Activated effector memory CD4-positive, alpha-beta T cell treated with Interleukin-2 at 50 U/mL for 16 hours (primary cell): ENCODE measurements around the gene CPA2.

Experiments used
- DNase-seq: peaks from one replicate; pipeline ENCODE4 v3.0.0-alpha.2; 2020

Gene CPA2

DNA sequence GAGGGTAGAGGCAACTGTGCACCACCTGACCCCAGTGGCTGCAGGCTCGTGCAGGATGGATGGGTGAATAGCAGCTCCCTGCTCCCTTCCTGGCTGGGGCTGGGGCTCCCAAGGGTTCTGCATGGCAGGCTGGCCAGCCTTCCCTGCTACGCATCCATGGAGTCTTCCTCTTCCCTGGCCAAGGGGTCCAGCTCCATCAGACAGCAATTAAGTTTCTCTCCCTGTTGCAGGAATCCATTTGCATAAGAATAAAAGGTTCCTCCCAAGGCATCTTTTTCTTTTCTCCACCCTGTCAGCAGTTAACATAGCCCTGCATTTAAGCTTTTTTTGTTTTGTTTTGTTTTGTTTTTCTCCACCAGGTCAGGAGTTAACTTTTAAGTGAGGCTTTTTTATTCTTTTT lies 10.0 kb upstream of the CPA2 start:
- no peak for DNase-seq

DNA sequence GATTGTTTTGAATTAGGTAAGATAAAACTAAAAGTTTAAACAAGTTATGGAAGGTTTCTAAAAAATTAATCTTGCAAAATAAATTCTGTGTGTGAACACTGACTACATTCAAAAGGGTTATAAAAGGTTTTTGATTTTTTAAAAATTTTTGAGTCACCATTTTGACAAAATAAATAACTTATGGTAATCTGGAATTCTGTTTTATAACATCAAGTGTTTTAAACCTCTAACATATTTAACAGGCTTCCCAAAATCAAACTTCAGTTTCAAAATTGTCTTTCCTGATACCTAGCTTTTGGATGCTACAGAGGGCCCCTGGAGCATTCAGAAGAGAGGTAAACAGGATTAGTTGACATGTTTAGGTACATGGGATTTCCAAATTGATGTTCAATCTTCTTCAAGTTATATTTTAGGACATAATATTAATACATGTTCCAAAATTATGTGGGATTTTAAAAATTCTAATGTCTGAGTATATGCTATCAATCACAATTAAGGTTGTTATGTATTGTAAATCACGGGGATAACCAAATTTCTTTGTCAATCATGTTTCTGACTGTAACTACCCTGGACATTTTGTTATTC lies 8.1 kb upstream of the CPA2 start:
- no peak for DNase-seq

DNA sequence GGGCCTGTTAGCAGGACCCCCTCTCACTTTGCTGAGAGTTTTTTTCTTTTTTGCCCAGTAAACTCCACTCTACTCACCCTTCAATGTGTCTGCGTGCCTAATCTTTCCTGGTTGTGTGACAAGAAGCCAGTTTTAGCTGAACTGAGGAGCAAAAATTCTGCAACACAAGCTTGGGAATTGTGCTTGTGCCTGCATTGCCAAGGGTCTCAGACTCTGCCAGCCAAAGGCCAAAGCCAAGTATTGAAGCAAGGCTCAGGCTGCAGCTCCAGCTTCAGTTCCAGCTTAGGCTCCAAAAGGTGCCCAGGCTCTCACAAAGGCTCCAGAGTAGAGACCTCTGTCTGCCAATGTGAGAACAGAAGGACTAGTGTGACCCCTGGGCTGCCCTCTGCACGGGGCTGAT lies 4.2 kb upstream of the CPA2 start:
- no peak for DNase-seq

DNA sequence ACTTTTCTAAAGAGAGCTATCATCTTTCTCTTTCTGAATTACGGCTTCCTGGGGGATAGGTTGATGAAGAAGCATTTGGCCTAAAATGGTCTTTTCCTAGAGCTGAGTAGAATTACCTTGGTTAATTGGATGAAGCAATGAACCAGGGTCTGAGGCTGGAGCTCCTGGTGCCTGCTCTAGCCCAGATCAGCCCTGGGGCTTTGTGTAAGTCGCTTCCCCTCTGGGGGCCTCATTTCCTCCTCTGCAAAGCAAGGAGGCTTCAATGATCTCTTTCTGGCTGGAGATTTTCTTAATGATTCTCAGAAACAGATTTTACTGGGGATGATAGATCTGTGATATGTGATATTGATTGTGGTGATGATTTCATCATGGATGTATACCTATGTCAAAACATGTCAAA lies 3.5 kb upstream of the CPA2 start:
- no peak for DNase-seq

DNA sequence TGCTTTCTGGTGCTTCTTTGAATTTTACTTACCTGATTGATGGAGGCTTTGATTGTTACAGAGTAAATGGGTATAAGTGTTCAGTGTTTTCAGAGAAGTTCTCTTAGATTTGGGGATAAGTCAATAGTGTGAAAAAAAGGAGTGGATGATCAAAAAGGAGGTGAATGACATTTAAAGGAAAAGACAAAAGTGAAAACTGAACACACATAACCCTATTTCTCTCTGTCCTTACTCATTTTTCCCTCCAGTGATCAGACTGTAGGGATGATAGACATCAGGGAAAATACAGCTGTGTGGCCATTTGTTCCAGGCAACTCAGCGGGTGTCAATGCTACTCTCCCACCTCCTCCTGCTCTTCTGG lies 278 bp downstream of the CPA2 start:
- no peak for DNase-seq

DNA sequence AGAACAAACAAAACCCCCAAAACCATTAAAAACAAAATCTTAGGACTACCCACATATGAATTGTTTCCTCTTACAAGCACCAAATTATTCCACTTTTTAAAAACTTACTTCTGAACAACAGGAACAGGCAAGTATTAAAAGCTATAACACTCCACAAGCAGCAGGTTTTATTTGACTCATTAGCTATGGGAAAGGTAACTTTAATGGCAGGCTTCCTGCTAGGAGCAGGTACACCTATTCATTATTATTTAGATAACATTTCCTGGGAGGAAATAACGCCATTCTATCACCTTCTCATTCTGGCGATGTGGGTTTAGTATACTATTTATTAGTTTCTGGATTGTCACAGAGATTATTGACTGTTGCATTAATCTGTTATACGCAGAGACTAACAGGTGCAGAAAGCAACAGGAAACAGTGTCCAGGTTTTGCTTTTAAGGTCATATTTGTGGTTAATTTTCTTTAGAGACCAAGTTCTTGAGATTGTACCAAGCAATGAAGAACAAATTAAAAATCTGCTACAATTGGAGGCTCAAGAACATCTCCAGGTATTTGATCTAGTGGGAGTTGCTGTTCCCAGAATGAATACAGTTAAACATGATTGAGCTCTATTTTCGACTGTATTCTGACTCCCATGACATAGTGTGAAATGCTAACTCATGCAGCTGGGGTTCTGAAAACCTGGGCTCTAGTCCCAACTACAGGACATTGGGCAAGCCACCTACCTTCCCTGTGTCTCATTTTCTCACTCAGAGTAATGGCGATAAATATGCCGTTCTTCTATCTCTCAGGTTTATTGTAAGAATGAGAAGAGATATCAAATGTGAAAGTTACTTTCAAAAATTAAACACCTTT lies 2.0 kb downstream of the CPA2 start:
- DNase-seq, result no peak

DNA sequence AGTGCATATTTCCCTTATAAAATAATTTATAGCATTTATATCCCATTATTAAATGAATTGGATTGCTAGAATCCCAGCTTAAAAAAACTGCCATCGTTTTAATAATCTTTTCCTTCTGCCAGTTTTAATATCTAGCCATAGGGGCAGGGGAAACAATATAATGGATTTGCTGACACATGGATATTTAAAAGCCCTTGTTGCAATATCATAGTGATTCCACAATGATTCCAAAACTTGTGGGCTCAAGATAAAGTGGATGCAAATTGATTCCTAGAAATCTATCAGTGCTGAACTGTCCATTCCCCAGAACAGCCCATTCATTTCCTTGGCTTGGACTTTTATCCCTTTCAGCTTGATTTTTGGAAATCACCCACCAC lies 2.6 kb downstream of the CPA2 start:
- no peak for DNase-seq

DNA sequence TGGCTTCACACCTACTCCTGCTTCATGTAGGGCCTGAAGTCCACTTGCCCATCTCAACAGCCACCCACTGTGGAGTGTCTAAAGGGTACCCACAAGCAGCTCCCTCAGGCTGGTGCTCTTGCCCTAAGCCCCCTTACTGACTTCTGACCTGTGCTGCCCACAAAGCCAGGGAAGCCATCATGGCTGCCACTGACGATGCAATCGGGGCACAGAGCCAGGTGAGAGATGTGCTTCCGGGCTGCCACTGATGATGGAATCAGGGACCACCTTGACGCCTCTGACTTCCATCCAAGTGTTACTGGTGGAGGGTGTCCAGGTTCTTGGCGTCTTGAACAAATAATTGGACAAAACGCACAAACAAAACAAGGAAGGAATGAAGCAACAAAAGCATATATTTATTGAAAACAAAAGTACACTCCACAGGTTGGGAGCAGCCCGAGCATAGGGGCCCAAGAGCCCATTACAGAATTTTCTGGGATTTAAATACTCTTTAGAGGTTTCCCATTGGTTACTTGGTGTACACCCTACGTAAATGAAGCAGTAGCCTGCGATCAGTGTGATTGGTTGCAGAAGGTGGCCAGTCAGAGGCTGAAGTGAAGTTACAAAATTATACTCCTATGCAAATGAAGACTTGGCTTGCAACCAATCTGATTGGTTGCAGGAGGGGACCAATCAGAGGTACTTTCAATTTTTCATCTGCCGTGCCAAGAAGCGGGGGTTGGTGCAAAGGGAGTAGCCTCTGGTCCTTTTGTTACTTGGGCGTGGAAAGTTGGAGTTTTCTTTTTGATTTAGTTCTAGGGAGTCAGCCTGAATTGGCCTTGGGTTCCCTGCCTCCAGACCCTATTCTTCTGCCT lies 4.5 kb downstream of the CPA2 start:
- DNase-seq, result no peak

DNA sequence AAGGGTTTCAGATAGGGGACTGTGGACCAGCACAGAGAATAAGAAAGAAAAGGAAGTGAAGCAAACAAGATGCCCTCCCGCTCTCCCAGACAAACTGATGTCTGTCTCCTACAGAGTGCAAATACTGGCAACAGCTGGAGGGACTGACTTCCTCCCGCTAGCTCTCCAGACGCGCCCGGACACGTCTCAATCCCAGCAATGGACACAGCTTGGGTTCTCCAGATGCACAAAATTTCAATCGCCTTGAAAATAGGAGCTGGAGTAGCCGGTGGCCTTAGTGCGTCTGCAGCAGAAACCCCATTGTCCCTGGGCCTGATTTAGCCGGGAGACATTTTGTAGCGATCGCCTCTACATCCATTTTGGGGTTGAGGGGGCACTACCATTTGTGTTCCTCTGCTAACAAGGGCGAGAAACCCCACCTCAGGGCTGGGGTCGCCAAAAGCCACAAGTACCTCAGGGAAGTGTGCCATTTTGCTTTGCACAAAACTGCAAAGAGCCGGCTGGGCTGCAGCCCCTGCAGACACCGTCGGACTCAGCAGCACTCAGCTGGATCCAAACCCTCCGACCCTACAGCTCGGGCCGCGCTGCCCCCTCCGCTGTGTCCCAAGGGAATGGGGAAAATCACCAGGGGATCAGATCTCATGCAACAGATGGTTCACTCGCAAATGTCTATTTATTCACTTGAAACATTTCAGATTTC lies 5.9 kb downstream of the CPA2 start:
- no peak for DNase-seq

DNA sequence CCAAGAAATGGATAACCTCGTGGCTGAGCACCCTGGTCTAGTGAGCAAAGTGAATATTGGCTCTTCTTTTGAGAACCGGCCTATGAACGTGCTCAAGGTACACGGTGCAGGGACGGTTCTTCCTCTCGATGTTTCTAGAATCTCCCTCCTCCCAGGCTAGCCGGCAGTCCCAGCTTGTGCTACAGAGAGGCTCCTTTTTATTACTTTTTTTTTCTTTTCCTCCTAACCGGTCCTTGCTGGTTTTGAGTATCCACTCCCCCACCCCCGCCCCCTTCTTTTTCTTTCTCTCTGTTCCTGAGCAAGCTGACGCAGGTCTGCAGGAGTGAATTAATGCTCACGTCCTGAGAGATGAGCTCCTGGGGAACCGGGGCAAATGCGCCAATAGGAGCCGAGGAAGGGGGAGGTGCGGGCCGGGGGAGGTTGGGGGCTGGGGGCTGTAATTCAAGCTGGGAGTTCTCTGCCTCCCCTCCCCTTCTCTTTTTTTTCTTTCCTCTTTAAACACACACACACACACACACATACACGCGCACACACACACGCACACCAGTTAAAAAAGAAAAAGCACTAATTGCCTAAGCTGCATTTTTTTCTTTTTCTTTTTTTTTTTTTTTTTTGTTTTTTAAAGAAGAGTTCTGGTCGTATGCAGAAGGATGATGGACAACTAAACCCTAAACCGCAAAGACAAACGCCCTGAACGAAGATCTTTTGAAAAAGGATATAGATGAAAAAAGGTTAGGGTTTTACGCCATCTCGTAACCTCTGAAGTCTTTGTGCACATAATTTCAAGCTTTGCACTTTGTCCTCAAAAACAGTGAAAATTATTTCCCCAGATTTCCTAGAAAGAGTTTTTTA lies 6.6 kb downstream of the CPA2 start:
- DNase-seq, result no peak

DNA sequence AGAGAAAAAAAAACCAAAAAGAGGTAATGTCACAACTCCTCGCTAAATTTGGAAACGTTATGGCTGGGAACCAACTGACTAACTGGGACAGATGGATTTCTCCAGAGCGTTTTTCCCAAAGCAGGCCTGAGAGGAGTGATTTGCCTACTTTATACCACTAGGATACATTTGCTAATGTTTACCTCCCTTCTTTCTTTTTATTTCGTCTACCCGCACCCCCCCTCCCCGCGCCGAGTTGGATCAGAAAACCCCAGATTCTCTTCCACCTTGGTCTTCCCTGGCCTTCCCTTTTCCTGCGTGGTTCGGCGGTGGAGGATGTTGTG lies 7.2 kb downstream of the CPA2 start:
- no peak for DNase-seq

DNA sequence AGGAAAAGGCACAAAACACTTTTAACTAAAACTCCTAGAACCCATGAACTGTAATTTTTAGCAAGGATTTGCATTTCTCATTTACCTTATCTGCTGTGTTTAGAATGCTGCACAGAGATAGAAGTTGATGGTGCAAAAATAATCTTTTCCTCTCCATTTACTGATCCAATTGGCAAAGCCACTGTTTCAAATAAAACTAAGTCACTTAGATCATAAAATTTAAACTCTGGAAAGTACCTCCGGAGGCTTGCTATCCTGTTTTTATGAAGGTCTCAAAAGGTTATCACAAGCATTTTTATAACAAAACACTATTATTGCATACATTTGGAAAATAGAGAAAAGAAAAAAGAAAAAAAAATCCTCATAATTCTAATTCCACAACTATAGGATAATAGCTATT lies 7.6 kb downstream of the CPA2 start:
- DNase-seq, result no peak

DNA sequence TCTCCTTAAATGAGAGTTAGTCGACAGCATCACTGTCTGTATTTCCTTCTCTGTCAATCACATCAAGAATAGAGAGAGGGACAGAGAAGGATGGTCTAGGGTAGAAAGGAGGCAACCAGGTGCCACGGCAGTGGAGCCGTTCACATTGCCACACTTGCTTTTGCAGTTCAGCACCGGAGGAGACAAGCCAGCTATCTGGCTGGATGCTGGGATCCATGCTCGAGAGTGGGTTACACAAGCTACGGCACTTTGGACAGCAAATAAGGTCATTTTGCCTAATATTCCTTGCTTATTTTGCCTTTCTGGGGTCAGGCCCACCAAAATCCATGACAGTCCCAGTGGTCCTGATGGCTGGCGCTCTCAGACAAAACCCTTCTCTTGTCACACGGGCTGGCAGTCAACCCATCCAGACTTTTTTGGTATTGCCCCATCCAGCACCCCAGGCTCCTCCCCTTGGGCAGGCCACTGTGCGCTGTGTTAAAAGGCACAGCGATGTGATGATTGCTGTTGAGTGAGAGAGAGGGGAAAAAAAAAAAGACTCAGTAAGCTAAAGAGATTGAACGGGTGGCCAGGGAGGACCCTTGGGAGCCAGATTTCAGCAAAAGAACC lies 8.4 kb downstream of the CPA2 start:
- no peak for DNase-seq

DNA sequence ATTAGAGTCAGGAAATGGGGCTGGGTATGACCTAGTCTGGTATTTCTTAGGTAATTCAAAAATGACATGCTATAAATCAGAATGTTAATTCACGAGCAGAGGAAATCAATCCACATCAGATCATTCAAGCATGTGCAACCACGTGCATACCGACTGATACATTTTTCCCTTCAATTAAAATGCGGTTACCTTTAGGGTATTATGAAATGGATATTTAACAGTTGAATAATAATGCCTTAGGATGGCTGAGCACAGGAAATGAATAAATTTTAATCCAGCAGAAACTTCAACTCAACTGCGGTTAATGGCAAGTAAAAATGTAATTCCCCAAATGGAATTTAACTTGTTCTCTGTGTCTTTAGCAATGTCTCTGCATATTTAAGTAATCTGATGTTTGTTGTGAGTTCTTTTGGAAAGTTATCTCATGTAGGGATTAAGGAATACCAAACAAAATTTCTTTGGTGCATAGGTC lies 9.2 kb downstream of the CPA2 start:
- no peak for DNase-seq

DNA sequence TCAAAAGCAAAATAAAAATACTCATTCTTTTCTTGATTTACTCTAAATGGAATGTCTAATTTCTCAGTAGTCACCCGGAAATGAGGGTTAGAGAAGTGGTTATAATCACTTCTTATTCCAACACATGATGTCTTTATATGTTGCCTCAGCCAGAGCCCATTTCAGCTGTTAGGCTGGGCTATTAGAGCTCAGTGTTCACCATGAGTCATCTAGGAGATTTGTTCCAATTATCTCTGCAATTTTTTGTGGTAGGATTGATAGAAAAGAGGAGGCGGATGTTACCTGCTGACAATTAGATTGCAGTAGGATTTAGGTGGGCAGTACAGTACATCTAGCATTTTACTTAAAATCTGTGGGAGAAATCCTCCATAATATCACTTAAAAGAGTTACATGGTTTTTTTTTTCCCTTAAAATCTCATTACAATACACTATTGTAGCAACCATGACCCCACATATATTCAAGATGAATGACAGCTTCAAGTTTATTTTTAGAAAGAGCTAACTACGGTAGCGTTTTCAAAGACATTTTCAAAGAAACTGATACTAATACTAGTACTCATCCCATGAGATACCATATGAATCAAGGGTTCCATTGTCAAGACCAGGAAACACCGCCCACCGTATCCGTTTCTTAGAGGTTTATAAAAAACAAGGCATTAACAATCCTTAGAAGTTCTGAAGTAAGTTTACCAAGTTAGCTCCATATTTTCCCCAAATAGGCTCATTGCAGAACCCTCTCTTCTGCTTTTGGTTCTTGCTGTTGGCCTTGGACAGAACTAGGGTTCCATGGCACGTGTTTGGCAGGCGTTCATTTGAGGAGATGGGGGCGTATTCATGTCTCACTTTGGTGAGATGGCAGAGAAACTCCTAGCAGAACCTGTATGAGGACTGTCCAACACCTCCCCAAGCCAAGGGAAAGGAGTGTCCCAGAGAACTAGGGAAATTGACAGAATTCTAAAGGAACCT lies 10.4 kb downstream of the CPA2 start:
- no peak for DNase-seq

DNA sequence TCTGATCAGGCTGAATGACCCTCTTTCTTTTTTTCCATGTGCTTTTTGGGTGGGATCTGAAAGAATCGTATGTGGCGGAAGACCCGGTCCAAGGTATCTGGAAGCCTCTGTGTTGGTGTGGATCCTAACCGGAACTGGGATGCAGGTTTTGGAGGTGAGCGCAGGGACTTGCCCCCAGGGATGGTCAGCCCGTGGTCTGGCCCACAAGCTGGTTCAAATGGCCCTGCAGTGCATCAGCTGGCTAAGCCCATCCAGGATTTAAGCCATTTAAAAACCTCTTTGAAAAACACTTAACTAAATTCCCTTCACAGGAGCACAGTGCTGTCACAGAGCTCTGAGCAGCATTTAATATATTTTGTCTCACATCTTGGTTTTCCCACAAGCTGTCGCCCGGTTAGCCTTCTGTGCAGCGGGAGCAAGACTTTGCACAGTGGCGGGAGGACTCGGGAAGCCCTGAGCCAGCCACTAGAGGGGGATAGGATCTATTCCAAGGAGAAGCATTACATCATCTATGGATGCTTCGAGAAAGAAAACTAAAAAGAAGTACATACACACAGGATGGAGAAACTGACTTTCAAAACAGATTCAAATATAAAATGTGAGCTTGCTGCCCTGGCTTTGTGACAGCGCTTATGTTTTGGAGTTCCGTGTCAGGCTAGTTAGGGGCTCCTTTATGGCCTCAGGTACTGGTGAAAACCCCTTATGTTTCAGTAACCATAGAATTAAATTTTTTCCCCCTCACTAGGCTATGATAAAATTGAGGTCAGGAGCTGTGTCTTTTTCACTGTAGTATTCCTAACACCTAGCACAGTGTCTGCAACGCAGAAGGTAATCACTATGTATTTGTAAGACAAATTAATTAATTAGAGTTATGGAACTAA lies 11.3 kb downstream of the CPA2 start:
- DNase-seq, result no peak

DNA sequence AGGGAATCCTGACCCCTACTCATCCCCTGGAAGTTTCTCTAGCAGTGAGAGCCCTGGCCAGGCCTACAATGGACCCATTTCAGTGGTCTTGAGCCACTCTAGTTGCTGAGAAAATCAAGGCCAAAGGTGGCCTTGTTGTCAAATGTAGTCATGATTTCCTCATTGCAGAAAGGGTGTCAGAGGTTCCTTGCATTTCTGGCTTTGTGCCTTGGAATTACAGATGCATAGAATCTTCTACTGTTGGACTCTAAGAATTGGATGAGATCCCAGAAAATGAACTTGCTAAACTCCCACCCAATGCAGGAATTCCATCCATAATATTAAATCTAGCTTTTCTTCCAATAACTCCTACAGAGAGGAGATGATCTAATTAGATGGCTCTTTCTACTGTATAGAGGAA lies 12.2 kb downstream of the CPA2 start:
- no peak for DNase-seq

DNA sequence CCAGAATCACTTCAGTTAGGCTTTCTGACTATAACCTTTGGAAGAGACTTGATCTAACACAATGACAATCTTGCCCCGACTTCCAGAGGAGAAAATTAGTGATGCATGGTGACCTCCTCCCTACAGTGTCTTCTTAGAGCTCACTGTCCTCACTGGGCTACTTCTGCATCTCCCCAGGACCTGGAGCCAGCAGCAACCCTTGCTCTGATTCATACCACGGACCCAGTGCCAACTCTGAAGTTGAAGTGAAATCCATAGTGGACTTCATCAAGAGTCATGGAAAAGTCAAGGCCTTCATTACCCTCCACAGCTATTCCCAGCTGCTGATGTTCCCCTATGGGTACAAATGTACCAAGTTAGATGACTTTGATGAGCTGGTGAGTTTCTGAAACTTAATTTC lies 12.6 kb downstream of the CPA2 start:
- DNase-seq, result no peak

DNA sequence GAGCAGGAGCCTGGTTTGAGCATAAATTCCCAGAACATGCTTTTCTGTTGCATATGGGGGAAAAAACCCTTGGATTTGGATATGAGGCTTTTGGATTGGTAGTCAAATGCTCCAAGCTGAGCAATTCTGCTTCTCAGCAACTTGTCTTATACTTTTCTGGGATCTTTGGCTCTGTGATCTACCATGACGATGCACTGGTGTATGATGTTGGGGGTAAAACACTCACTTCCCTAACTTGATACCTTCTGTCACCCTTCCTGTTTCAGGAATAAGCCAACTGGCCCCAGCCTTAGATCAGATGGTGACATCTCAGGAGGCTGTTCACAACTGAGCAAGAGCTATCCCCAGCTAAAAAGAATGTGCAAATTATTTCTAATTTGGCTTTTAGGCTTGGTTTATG lies 13.2 kb downstream of the CPA2 start:
- no peak for DNase-seq

DNA sequence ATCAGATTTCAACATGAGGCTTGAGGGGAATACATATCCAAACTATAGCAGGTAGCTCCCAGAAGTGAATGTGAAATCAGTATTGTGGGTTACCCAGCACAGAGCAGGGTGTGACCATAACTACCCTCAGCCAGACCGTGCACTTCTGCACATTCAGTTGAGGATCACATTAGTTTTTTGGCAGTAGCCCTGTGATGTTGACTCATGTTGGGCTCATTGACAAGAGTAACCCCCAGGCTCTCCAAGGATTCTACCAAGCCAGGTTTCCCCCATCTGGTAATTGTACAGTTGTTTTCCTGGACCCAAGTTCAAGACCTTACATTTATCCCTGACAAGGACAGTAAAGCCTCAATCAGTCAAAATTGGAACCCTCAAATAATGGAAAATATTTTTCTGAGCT lies 14.6 kb downstream of the CPA2 start:
- DNase-seq, result no peak
